ENCODE measurements around the gene CSTPP1.
"Not testable (repeated sequence)": the region's sequence is repeated elsewhere in the genome, so short reads cannot be mapped to it uniquely, and the experiment has no call there.

The CSTPP1 gene

GRCh38 chr11:46961041-46961440 lies 24.5 kb downstream of the CSTPP1 start:
- no peak for DNase-seq

GRCh38 chr11:46961886-46962285 lies 25.3 kb downstream of the CSTPP1 start:
- DNase-seq: not testable (repeated sequence)

GRCh38 chr11:46963844-46964243 lies 27.3 kb downstream of the CSTPP1 start:
- DNase-seq: no peak

- DNase-seq: no peak
Observed at GRCh38 chr11:46966773-46967172, 30.2 kb downstream of the CSTPP1 start.

- no peak for DNase-seq
Observed at GRCh38 chr11:46967962-46968361, 31.4 kb downstream of the CSTPP1 start.

- no peak for DNase-seq
Observed at GRCh38 chr11:46969379-46969778, 32.8 kb downstream of the CSTPP1 start.

- no peak for DNase-seq
Observed at GRCh38 chr11:46970913-46971625, 34.5 kb downstream of the CSTPP1 start.

- DNase-seq: no peak
Observed at GRCh38 chr11:46972343-46972742, 35.8 kb downstream of the CSTPP1 start.

GRCh38 chr11:46972821-46973220 lies 36.3 kb downstream of the CSTPP1 start:
- no peak for DNase-seq

- DNase-seq: no peak
Observed at GRCh38 chr11:46976182-46976854, 39.8 kb downstream of the CSTPP1 start.

GRCh38 chr11:46977038-46977813 lies 40.7 kb downstream of the CSTPP1 start:
- DNase-seq: no peak

GRCh38 chr11:46978005-46978491 lies 41.5 kb downstream of the CSTPP1 start:
- no peak for DNase-seq

GRCh38 chr11:46979358-46979757 lies 42.8 kb downstream of the CSTPP1 start:
- no peak for DNase-seq

- no peak for DNase-seq
Observed at GRCh38 chr11:46981436-46981835, 44.9 kb downstream of the CSTPP1 start.

- DNase-seq: no peak
Observed at GRCh38 chr11:46982797-46983452, 46.4 kb downstream of the CSTPP1 start.

- no peak for DNase-seq
Observed at GRCh38 chr11:46983598-46983997, 47.0 kb downstream of the CSTPP1 start.

- DNase-seq: no peak
Observed at GRCh38 chr11:46984548-46984947, 48.0 kb downstream of the CSTPP1 start.

- no peak for DNase-seq
Observed at GRCh38 chr11:46984987-46985386, 48.4 kb downstream of the CSTPP1 start.

- no peak for DNase-seq
Observed at GRCh38 chr11:46987183-46987582, 50.6 kb downstream of the CSTPP1 start.

GRCh38 chr11:46989810-46990487 lies 53.4 kb downstream of the CSTPP1 start:
- not testable (repeated sequence) for DNase-seq

GRCh38 chr11:46991391-46991790 lies 54.8 kb downstream of the CSTPP1 start:
- no peak for DNase-seq

GRCh38 chr11:46992386-46992785 lies 55.8 kb downstream of the CSTPP1 start:
- DNase-seq: not testable (repeated sequence)

Data from NK-92 treated with Interleukin-12 subunit alpha and Interleukin-12 subunit beta, amount 100 ng/mL, for 24 hours (cell line).